ENCODE measurements around the gene SLC35E2B.

Gene SLC35E2B

GRCh38 chr1:1626207-1627141, 66.1 kb downstream of the SLC35E2B start:
- in situ Hi-C loops (cut with MboI; ENCODE audit: low sequenced_read_pairs): no loop called here

GRCh38 chr1:1625824-1626206, 66.8 kb downstream of the SLC35E2B start:
- in situ Hi-C loops (cut with MboI; ENCODE audit: low sequenced_read_pairs): no loop called here

- in situ Hi-C loops (cut with MboI; ENCODE audit: low sequenced_read_pairs): no loop called here
Measured at GRCh38 chr1:1625404-1625775, 67.2 kb downstream of the SLC35E2B start.

- in situ Hi-C loops (cut with MboI; ENCODE audit: low sequenced_read_pairs): no loop called here
Measured at GRCh38 chr1:1624443-1625403, 67.9 kb downstream of the SLC35E2B start.

GRCh38 chr1:1623631-1624442, 68.8 kb downstream of the SLC35E2B start:
- in situ Hi-C loops (cut with MboI; ENCODE audit: low sequenced_read_pairs): no loop called here

GRCh38 chr1:1623181-1623630, 69.4 kb downstream of the SLC35E2B start:
- in situ Hi-C loops (cut with MboI; ENCODE audit: low sequenced_read_pairs): no loop called here

GRCh38 chr1:1622788-1623094, 69.9 kb downstream of the SLC35E2B start:
- in situ Hi-C loops (cut with MboI; ENCODE audit: low sequenced_read_pairs): no loop called here

- in situ Hi-C loops (cut with MboI; ENCODE audit: low sequenced_read_pairs): no loop called here
Measured at GRCh38 chr1:1622010-1622787, 70.4 kb downstream of the SLC35E2B start.

- in situ Hi-C loops (cut with MboI; ENCODE audit: low sequenced_read_pairs): no loop called here
Measured at GRCh38 chr1:1621173-1622009, 71.2 kb downstream of the SLC35E2B start.

- in situ Hi-C loops (cut with MboI; ENCODE audit: low sequenced_read_pairs): no loop called here
Measured at GRCh38 chr1:1620433-1621139, 72.0 kb downstream of the SLC35E2B start.

- in situ Hi-C loops (cut with MboI; ENCODE audit: low sequenced_read_pairs): no loop called here
Measured at GRCh38 chr1:1619917-1620361, 72.7 kb downstream of the SLC35E2B start.

- in situ Hi-C loops (cut with MboI; ENCODE audit: low sequenced_read_pairs): no loop called here
Measured at GRCh38 chr1:1618396-1619068, 74.1 kb downstream of the SLC35E2B start.

- in situ Hi-C loops (cut with MboI; ENCODE audit: low sequenced_read_pairs): no loop called here
Measured at GRCh38 chr1:1617925-1618324, 74.7 kb downstream of the SLC35E2B start.

GRCh38 chr1:1617516-1617915, 75.1 kb downstream of the SLC35E2B start:
- in situ Hi-C loops (cut with MboI; ENCODE audit: low sequenced_read_pairs): no loop called here

- in situ Hi-C loops (cut with MboI; ENCODE audit: low sequenced_read_pairs): no loop called here
Measured at GRCh38 chr1:1616838-1617237, 75.8 kb downstream of the SLC35E2B start.

GRCh38 chr1:1616045-1616790, 76.4 kb downstream of the SLC35E2B start:
- in situ Hi-C loops (cut with MboI; ENCODE audit: low sequenced_read_pairs): no loop called here

All from HL-60/S4 treated with retinoic acid at 250 ng/mL for 4 days and 3 days (cell line).